CD4-positive, alpha-beta T cell treated with Interleukin-12 subunit alpha and Interleukin-12 subunit beta, for 1 hour (primary cell): Measurements from ENCODE around the gene GALNS.
A peak's percentile ranks its signal among the peaks of the same experiment; 100 is the strongest.

Experiments
- DNase-seq: peaks from one replicate; pipeline ENCODE4 v3.0.0-alpha.2; 2020

Gene GALNS

DNA sequence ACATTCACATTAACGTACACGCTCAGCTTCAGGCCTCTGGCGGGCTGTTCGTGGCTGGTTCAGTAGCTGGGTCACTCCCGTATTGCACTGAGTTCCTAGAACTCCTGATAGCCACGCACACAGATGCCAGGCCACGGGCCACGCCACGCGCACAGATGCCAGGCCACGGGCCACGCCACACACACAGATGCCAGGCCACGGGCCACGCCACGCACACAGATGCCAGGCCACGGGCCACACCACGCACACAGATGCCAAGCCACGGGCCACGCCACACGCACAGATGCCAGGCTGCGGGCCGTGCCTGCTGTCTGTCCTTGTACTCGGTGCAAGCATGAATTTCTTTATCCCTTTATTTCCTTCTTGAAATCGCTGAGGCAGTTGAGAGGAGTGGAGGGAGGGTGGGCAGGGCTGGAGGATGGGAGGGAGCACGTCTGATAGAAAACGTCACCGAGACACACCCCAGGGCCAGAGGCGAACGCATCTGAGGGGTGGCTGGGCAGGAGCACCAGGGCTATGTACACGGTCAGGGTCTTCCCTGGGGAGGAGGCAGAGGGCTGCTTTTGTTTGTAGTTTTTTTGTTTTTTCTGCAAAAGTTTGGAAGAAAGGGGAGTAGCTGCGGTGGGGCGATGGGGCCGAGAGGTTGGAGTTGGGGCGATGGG is 18.3 kb upstream of the GALNS start:
- no peak for DNase-seq

- no peak for DNase-seq
Measured at GRCh38 chr16:88872650-88873331, 16.0 kb upstream of the GALNS start.

- DNase-seq: no peak
Measured at GRCh38 chr16:88871730-88872416, 15.1 kb upstream of the GALNS start.

- DNase-seq: no peak
Measured at GRCh38 chr16:88871349-88871702, 14.6 kb upstream of the GALNS start.

- no peak for DNase-seq
Measured at GRCh38 chr16:88870608-88871348, 14.0 kb upstream of the GALNS start.

DNA sequence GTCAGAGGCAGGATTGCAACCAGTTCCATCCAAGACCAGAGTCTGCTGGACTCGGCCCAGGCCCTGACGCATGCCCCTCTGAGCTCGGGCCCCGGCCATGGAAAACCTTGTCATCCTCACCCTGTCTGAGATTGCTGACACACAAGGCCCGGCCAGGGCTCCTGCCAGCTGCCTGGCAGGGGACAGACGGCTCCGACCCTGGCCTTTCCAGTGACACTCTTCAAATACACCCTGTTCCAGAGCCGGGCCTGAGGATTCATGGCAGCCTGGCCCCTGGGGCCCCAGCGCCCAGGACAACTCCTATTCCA is 12.9 kb upstream of the GALNS start:
- DNase-seq: no peak

- no peak for DNase-seq
Measured at GRCh38 chr16:88868974-88869672, 12.4 kb upstream of the GALNS start.

DNA sequence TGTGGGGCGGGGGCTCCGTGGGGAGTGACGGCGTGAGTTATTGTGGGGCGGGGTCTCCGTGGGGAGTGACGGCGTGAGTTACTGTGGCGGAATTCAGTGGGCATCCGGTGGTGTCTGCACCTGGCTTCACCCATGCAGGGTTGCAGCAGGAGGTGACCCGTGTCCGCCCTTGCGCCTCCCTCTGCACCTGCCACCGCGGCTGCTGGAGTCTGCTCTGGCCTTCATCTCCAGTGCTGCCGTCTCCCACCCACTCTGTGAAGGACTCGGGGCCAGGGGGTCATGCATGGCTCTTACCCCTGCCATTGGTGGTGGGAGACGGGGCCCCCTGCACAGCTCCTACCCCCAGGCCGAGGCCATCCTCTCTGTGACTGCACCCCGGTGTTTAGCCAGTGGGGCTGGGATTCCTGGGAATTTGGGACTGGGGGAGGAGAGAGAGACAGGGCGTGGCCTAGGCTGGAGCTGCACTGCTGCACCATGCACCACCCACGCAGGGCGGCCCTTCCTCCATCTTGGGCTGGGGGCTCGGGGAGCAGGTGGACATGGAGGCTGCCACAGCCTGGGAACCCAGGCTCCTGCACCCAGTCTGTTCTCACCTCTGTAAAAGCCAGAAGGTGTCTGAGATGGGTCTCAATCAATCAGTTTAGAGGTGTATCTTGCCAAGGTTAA is 11.0 kb upstream of the GALNS start:
- DNase-seq: no peak

DNA sequence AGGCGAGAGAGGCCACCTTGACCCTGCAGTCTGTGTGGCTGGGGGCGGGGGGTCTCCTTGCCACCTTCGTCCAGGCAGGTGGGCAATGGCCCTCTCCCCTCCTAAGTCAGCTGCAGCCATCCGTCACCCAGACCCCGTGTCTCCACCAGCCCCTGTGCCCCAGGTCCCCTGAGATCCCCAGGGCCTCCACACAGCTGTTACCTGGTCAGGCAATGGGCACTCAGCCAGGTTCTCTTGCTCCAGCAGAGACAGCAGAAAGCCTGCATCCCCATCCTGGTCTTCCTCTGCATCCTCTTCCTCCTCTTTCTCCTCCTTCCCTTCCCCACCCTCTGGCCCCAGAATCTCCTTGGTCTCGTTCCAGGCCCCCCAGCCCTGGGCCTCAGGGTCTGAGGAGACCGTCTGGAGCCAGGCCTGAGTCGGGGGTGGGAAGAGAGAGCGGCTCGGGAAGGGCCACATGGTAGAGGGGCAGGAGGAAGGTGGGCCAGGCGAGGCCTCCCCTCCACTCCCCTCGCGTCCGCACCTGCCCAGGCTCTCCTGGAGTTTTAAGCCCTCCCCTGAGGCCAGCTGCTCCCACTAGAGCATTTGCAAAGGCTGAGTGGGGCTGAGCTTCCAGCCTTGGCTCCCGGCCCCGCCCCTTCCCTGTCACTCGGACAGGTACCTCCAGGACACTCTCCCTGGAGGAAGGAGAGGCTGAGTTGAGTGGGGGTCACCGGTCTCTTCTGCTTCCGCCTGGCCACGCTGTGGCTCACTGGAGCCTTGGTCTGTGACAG is 9.6 kb upstream of the GALNS start, which contains the start of gene PABPN1L:
TSS of gene PABPN1L (minus strand) at position 510 of the 770 bp plus-strand sequence. CDS start at position 456, 54 bp downstream.
- no peak for DNase-seq

DNA sequence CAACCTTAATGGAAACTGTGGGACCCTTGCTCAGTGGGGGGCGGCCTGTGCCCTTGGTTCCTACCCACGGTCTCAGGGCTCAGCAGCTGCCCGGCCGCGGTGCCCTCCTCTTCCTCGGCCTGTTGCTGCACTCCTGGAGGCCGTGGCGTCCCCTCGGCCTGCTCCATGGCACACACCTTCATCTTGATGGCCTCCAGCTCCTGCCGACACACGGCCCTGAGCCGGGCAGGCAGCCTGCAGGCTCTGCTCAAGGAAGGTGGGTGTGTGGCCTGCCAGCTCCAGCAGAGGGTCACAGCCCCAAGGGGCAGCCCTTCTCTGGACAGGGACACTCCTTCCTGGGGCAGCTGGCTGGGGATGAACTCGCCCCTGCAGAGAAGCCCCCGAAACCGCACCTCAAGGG is 9.0 kb upstream of the GALNS start:
- no peak for DNase-seq

- DNase-seq: no peak
Measured at GRCh38 chr16:88865310-88865709, 8.6 kb upstream of the GALNS start.

DNA sequence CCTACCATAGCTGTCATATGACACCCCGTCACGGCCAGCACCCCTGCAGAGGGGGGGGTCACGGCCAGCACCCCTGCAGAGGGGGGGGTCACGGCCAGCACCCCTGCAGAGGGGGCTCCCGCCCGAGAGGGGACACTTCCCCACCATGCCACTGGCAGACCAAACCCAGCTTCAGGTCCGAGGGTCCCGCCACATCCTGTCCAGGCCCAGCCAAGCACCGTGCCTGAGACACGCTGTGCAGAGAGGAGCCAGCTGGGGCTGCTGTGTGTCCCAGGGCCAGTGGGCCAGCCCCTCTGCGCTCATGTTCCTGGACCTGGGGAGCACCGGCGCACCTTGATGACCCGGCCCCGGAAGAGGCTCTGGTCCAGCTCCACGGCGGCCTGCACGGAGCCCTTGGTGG is 7.8 kb upstream of the GALNS start:
- no peak for DNase-seq

GRCh38 chr16:88864099-88864498 is 7.4 kb upstream of the GALNS start:
- DNase-seq: no peak

- no peak for DNase-seq
Measured at GRCh38 chr16:88863426-88863825, 6.7 kb upstream of the GALNS start.

- DNase-seq: no peak
Measured at GRCh38 chr16:88862968-88863367, 6.2 kb upstream of the GALNS start.

DNA sequence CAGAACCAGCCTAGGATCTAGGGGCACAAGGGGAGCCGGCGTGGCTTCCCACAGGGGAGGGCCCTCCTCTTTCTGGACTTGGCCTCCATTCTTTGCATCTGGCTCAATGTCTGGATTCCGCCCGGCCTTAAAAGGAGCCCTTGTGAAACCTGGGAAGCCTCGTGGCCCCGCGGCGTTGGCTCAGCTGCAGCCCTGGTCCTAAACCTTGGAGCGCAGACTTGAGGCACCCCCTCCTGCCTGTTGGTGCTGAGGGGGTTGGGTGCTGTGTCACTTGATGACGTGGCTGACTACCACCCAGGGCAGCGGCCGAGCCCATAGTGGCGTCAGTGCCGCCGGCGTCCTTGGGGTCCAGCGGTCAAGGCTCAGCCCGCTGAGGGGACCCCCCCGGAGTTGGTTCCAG is 4.6 kb upstream of the GALNS start:
- no peak for DNase-seq

DNA sequence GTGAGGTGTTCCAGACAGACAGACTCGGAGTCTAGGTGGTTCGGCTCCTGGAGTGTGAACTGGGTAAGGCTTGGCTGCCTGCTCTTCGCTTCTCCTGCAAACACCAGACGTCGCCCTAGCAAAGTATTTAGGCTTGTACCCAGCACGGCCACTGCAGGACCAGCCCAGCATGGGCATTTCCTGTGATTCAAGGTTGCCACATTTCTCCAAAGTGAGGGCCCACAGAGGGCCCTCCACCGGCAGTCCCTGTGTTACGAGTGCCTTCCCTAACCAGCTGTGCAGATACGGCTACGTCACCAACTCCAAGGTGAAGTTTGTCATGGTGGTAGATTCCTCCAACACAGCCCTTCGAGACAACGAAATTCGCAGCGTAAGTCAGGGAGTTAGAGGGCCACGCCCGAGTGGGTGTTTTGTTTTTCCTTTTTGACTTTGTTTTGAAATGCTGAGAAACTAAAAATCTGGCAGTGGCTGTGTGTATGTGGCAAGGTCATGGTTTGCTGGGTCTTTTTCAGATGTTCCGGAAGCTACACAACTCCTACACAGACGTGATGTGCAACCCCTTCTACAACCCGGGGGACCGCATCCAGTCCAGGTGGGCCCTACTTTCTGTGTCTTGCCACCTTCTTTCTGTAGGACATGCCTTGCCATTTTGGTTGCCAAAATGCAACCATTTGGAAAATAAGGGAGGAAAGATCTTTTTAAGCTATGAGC is 2.8 kb upstream of the GALNS start:
- DNase-seq: no peak

- peak; percentile 77 for DNase-seq
Measured at GRCh38 chr16:88857728-88858339, 1.1 kb upstream of the GALNS start.

GRCh38 chr16:88856122-88856827 is 472 bp downstream of the GALNS start:
- no peak for DNase-seq

GRCh38 chr16:88855736-88856121 is 1.0 kb downstream of the GALNS start:
- DNase-seq: no peak
